Fibroblast of mammary gland (primary cell): ENCODE data around the gene DCAF5.

Source experiments
- DNase-seq: peaks from one replicate; pipeline ENCODE4 v3.0.0-alpha.2; 2010; ENCODE audit warnings: low read depth
- H3K4me3 ChIP-seq: 2 replicates; pipeline ENCODE4 v1.5.1; 2011; ENCODE audit warnings: low read depth, mild to moderate bottlenecking, low read length, moderate library complexity; ENCODE audit not compliant: control insufficient read depth
- CTCF ChIP-seq: conservative IDR thresholded peaks from 2 replicates; pipeline ENCODE4 v1.5.1; 2011; ENCODE audit warnings: low read depth, low read length, inconsistent platforms; ENCODE audit not compliant: control insufficient read depth, insufficient read depth

The DCAF5 gene

GRCh38 chr14:69142101-69142500 is 10.8 kb downstream of the DCAF5 start:
- TF ChIP-seq CTCF = no peak
- H3K4me3 ChIP-seq = no peak overlapping the region
- DNase-seq = no peak

GRCh38 chr14:69141550-69141949 is 11.4 kb downstream of the DCAF5 start:
- no peak overlapping the region for H3K4me3 ChIP-seq
- TF ChIP-seq CTCF = no peak
- no peak for DNase-seq

- H3K4me3 ChIP-seq = no peak overlapping the region
- TF ChIP-seq CTCF = no peak
- DNase-seq = no peak
These were observed 13.2 kb downstream of the DCAF5 start for GRCh38 chr14:69139743-69140142.

- TF ChIP-seq CTCF = no peak
- DNase-seq = peak; percentile 79
- no peak overlapping the region for H3K4me3 ChIP-seq
These were observed 14.9 kb downstream of the DCAF5 start for GRCh38 chr14:69137843-69138535.

- no peak for TF ChIP-seq CTCF
- no peak overlapping the region for H3K4me3 ChIP-seq
- no peak for DNase-seq
These were observed 15.5 kb downstream of the DCAF5 start for GRCh38 chr14:69137416-69137815.

GRCh38 chr14:69135133-69135532 is 17.8 kb downstream of the DCAF5 start:
- no peak overlapping the region for H3K4me3 ChIP-seq
- DNase-seq = no peak

More at GRCh38 chr14:69135133-69135532, 17.8 kb downstream of the DCAF5 start:
- no peak for TF ChIP-seq CTCF
